Amniotic stem cell (primary cell): ENCODE measurements around the gene NHLRC4.

Experiments
- DNase-seq: peaks from one replicate; lab custom pipeline; 2025; lab: John Stamatoyannopoulos, UW

NHLRC4 gene, protein sequence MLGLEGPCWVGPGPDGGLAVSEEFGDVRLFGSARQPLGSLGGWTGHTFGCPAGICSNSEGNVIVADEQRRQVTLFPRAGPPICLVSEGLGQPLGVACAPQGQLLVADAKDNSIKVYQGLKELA

DNA sequence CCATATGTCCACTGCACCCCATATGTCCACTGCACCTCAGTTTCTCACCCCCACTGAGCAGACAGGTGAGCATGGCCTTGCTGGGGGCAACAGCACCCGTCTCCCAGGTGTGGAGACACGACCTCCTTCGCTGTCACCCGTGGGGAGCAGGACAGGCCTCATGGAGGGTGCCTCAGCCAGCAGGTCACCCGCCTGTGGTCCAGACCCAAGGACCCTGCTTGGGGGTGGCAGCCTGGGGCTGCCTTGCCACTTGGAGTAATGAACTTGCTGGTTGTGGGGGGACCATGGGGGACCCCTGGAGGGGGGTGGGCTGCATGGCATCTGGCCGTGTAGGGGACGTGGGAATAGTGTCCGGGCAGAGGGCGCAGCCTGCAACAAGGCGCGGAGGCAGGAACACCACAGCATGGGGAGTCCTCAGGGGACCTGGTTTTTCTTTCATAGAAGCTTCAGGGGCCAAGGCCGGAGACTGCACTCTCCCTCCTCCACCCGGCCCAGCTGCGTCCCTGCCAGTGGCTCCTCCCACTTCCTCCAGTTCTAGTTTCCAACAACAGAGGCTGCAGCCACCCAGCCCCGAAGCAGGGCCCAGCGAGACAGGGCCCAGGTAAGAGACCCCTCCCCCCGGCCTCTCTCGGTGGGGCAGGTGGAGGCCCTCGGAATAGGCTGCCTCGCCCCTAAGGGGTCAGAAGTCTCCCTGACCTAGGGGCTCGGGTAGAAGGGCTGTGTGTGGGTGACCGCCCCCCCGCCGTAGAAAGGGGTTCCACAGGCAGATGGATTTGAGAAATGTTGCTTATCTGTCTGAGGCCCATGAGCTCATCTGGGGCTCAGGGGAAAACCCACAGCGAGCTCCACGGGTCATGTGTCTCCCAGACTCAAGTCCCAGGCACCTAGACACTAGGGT is at the start of gene NHLRC4:
TSS of gene NHLRC4 (plus strand) at position 531 of the 898 bp plus-strand sequence. CDS start 1,043 bp downstream, outside the sequence.
- DNase-seq: no peak

DNA sequence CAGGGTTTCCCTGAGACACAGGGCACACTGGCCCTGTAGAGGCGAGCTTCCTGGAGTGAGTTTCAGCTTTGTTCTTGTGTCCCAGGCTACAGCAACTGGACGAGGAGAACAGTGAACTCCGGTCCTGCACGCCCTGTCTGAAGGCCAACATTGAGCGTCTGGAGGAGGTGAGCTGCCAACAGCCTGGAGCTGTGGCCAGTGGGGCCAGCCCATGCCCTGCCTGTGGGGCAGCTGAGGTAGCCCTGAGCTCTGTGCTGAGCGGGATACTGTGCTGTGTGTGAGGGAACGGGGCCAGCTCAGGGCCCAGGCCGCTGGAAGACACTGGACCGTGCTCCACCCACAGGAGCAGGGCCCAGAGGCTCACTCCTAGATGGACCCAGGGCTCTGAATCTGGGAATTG is 47.9 kb upstream of the NHLRC4 start:
- DNase-seq: no peak

DNA sequence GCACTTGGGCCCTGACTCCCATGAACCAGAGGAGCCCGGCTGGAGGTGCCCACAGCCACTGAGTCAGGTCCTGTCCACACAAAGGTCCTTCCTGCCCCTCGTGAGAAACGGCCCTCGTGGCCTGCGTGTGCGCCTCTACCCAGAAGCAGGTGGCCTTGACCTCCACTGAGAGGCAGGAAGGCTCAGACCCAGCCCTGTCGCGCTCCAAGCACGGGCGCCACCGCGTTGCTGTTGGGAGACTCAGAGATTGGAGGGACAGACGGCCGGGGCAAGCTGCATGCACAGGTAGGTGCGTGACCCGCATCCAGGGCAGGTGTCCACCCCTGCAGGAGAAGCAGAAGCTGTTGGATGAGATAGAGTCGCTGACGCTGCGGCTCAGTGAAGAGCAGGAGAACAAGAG is 47.4 kb upstream of the NHLRC4 start:
- DNase-seq: no peak

DNA sequence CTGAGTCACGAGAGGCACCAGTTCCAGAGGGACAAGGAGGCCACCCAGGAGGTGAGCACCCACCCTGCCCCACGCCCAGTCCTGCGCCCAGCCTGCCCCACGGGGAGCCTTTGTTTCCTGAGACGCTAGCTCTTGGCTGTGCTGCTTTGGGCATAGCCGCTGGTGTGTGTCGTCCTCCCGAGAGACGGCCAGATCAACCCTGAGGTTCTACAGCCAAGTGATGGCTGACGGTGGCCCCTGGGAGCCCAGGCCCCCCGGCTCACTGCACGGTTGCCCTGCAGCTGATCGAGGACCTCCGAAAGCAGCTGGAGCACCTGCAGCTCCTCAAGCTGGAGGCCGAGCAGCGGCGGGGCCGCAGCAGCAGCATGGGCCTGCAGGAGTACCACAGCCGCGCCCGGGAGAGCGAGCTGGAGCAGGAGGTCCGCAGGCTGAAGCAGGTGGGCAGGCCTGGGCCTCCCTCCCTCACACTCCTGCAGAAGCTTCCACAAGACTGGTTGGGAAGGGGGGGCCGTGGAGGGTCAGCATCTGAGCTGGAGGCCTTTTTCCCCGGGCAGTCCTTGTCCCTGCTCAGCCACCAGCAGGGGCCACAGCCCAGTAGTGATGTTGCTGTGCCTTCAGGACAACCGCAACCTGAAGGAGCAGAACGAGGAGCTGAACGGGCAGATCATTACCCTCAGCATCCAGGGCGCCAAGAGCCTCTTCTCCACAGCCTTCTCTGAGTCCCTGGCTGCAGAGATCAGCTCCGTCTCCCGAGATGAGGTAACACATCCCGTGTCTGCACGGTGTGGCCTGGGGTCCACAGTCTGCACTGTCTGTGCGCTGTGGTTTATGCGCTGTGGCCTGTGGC is 46.7 kb upstream of the NHLRC4 start:
- DNase-seq: no peak

DNA sequence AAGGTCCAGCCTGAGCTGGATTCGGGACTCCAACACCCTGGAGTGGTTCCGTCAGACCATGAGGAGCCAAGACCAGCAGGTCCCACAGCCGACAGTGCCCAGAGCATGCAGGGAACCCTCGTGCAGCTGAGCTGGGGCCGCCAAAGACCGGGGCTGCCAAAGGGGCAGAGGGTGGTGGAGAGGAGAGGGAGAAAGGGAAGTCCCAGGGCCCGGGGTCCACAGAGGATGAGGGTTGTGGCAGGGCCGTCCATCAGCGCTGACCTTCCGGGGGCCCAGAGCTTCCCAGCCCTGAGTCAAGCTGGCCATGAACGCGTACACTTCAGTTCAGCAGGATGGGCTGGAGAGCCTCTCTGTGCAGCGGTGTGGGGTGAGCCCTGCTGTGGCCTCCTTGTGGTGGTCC is 46.0 kb upstream of the NHLRC4 start:
- no peak for DNase-seq

DNA sequence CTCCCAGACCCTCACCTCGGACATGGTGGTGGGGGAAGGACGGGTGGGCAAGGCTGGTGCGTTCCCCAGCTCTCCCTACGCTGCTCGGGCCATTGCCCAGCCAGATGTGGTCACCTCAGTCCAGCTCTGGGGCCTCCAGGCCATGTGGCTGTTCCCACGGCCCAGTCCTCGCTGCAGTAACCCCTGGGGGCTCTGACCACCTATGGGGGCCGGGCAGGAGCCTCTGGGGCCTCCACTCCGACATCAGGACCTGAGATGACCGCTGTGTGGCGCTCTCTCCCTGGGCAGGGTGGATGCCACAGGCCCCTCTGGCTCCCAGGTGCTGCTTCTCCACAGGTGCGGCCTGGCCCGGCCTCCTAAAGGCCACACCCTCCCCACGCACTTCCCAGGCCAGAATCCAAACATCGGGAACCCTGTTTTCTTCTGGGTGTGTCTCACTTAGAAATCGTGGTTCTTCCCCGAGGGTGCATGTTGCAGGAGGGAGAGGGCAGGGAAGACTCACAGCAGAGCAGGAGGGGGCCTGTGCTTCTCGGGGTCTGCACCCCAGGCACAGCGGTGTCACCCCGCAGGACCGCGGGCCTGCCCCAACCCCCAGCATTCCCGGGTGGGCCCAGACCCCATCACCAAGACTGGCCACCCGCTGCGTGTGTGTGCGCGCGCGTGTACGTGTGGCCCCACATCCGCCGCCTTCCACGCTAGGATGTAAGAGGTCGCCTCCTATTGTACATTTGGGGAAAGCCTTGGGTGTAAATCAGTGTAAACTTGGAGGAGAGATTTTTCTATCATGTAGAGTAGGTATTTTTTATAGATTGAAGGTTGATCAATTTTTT is 45.2 kb upstream of the NHLRC4 start:
- no peak for DNase-seq

DNA sequence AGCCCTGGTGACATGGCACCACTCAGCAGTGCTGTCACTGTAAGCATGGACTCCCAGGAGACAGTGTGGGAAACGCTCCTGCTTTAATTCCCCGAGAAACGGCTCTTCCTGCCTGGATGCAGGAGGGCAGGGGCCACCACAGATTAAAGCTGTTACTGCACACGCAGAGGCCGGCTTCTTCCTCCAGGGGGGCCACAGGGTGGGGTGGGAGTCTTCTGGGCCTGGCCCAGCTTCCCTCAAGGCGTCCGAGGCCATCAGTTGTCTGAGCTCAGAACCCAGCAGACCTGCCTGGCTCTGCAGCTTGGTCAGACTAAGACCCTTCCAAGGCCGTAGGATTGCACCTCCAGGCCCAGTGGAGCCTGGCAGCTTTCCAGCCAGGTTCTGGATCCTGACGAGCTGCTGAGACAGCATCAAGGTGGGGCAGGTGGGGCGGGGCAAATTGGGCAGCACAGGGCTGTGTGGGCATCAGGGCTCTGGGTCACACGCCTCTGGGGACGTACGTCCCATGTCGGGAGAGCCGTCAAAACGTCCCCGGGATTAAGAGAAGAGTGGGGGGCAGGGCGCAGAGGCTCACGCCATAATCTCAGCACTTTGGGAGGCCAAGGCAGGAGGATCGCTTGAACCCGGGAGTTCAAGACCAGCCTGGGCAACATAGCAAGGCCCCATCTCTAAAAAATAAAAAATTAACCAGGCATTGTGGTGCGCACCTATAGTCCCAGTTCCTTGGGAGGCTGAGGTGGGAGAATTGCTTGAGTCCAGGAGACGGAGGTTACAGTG is 44.3 kb upstream of the NHLRC4 start:
- no peak for DNase-seq

DNA sequence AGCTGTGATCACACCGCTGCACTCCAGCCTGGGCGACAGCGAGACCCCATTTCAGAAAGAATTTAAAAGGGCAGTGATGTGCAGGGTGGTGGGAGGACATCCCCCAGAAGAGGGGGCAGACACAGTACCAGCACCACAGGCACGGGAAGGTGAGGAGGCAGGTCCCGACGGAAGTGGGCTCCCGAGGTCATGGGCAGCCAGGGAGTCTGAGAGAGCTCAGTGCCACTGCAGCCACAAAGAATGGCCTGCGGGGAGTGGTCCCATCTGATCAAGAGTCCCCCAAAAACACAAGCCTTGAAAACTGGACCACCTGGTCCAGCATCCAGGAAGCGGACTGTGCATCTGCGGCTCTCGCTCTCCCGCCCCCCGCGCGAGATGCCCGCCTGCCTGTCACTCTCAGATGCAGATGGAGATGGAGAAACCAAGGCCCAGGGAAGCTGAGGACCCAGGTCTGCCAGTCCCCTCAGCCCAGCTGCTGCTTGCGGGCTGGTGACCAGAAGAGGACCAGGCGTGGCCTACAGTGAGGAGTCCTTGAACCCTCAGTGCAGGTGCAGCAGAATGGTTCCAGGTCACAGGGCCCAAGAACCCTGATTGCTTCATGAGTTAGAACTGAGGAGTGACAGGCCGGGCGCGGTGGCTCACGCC is 43.6 kb upstream of the NHLRC4 start:
- no peak for DNase-seq

DNA sequence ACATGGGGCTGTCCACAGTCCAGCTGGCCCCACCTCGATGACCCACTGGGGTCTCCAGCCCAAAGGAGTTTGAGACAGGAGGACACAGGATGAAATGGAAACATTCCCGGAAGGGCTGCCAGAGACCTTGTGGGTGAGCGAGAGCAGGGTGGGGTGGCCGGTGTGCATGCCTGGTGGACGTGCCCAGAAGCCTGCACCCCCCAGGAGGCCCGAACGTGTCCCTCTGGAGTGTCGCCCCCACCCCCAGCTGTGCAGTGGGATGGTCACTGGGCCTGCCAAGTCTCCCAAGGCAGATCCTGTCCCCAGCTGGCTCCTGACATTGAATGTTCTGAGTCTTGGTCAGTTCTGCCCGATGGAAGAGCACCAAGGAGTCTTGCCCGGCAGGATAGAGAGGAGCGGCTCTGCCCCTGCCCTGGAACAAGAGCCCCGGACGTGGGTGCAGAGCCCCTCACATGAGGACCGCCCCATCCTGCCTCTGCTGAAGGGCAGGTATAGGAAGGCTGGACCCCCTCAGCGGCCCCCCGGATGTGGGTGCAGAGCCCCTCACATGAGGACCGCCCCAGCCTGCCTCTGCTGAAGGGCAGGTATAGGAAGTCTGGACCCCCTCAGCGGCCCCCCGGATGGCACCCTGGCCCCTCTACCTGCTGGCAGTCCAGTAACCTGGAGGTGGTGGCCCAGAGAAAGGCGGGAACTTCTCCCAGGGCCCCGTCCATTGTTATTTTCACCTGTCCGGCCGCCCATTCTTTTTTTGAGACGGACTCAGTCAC is 42.3 kb upstream of the NHLRC4 start:
- no peak for DNase-seq

DNA sequence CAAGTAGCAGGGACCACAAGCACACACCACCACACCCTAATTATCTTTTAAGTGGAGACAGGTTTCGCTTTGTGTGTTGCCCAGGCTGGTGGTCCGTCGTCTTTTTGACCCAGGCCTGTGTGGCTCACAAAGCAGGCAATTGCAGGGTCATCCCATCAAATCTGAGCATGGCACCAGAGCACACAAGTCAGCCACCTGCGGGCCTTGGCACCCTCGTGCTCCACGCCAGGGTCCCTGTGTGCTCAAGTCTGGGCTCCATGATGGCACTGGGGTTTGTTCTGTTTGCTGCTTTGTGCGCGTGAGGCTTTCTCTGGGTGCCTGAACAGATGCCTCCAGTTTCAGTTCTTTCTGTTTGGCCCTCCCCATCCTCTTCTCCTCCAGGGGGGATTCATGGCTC is 41.7 kb upstream of the NHLRC4 start:
- DNase-seq: no peak

DNA sequence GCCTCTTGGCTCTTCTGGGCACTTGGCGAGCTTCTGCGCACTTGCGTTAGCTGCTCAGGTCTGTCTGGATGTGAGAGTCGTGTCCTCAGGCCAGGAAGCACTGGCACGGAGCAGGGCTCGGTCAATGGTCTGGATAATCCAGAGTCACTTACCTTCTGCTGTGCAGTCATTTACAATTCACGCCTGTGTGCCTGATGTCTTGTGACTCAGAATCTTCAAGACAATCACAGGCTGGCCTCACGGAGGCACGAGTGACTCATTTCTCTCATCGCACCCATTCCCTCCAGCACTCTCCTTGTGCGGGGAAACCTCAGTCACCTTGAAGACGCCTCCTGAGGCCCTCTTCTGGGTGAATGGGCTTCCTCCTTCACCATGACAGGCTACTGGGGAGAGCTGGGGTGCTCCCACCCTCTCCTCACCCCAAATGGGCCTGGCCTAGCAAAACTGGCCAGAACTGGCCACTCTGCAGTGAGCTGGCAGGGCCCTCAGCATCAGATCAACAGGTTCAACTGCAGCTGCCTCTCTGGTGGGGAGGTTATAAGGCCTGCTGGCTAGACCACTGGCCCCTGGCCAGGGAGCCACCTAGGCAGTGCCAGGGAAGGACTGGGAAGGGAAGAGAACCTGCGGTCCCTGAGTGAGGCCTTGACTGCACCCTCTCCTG is 41.2 kb upstream of the NHLRC4 start:
- DNase-seq: peak; percentile 86

DNA sequence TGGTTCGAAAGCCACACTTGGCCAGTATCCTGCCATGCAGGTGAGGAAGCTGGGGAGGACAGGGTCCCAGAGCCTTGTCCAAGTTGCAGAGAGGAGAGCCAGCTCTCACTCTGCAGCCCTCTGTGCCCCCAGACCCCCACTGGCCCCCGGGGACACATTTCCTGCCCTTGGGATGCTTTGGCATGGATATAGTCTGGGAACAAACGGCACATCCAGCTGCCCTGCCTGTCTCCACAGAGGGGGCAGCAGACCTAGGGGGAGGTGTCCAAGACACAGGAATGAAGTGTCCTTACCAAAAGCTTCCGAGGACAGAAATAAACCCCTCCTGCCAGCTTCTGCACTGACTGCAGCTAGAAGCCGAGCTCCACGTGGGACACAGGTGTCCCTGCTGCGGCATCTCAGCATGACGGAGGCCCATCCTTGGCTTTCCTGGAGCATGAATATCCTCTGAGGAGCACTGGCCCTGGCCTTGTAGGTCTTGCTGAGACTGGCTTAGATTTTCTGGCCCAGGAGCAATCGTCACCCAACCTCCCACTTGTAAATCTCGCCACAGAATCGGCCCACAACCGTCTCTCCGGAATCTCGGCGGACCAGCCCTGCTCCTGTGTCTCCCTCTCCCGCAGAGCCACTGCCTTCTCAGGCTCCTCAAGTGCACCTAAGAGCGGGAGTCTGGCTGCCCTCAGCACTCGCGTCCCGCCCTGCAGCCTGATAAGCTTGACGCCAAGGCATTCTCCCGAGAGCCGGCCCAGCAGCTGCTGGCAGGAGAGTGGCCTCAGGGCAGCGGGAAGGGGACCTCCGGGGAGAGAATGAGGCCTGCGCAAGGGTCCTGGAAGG is 40.4 kb upstream of the NHLRC4 start:
- no peak for DNase-seq

DNA sequence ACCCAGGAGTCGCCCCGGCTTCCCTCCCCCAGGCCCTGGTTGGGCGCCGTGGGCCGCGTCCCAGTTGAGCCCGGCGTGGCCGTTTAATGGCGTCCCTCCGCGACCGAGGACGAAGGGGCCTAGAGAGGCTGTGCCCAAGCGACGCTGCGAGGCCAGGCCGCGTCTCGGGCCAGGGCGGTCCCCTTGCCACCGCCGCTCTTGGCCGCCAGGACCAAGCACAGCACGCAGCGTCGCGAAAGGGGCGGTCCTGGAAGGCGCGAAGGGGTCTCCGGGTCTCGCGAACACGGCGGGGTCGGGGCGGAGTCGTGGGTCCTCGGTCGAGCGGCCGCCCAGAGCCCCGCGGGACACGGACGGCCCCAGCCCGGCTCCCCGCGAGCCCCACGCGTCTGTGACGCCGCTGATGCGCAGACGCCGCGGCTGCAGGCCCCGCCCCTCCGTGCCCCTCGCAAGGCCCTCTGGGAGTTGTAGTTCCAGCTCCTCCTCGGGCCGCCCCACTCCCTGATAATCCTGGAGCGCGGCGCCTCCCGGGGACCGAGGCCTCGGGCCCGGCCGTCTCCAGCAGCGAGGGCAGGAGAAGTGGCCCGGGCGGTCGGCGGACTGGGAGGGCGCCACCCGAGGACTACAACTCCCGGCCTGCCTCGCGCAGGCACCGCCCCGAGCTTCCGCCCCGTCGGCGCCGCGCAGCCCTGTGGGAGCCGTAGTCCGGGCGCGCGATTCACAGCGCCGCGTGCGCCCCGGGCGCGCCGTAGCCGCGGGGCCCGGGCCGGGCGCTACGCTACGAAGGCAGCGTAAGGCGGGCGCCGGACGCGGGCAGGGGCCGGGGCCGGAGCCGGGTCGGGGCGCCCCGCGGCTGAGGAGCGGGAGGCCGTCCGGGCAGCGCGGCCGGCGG is 39.5 kb upstream of the NHLRC4 start, which contains the start of gene CAPN15:
TSS of gene CAPN15 (plus strand) at position 698 of the 889 bp plus-strand sequence. CDS start 19,127 bp downstream, outside the sequence.
- peak; percentile 56 for DNase-seq

DNA sequence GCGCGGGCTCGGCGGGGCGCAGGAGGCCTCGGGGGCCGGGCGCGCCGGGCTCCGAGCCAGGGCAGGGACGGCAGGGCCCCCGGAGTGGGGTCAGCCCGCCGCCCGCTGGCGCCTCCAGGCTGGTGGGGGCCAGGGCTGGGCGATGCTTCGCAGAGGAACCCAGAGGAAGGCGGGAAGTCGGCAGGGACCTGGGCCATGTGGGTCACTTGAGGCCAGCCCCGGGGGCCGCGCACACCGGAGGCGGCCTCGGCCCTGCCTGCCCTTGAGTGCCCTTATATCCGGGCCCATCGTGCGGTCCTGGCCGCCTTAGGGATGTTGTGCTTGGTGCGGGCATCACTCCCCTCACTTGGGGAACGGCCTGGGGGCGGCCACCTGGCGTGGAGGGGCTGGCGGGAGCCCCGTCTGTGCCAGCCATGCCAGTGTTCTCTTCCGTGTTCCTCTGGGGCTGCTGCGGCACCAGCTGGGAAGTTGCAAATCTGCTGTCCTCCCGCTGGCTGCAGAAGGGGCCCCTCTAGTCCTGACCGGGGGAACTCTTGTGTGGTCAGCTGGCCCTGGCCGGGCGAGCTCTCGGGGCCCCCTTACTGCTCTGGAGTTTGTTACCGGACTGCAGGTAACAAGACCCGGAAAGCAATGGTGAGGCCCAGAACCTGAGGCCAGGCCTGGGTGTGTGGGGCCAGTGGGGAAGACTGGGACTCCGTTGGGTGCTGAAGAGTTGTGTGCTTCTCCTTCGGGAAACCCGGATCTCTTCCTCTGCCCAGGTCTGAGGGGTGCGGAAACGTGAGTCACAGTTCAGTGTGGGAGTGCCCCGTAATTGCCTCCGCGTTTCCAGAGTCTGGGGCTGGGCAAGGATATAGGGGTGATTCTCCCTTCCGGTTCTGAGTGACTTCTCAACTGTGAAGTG is 38.4 kb upstream of the NHLRC4 start:
- peak; percentile 31 for DNase-seq

DNA sequence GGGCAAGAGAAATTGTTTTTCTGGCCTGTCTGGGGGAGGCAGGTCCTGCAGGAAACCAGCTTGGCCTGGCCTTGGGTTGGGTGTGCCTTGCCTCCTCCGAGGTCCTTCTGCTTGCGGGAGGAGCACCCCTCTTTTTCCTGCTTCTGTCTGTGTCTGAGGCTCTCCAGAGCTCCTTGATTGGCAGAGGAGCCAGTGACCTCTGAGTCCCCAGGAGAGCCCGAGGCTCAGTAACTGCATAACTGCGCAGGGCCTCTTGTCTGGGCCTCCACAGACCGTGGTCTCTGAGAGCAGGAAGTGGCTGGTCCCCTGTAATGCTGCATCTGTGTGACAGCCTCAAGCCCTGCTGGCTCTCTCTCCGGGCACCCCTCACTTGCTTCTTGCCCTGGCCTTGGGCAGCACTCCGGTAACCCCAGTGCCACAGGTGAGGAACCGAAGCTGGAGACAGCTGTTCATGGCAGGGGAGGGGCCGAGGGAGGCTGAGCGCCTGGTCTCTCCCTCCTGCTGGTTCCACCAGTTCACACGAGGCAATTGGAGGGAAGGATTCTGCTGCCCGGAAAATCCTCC is 37.7 kb upstream of the NHLRC4 start:
- no peak for DNase-seq
